GM12874 (cell line): Measurements from ENCODE around the gene GALNT13.
A peak's percentile ranks its signal among the peaks of the same experiment; 100 is the strongest.

Experiments used
- CTCF ChIP-seq: IDR thresholded peaks from 2 replicates; pipeline ENCODE4 v1.5.1; 2011; ENCODE audit warnings: low read depth, mild to moderate bottlenecking, control low read depth, low read length, moderate library complexity; ENCODE audit not compliant: insufficient read depth

Gene GALNT13

GRCh38 chr2:154194909-154195643 lies 323.4 kb downstream of the GALNT13 start:
- TF ChIP-seq CTCF: no peak

- 0 out of 2 replicates have a peak, but pooled peaks have one; percentile 2 for TF ChIP-seq CTCF
These were observed 324.0 kb downstream of the GALNT13 start for GRCh38 chr2:154195644-154196195.

- no peak for TF ChIP-seq CTCF
These were observed 327.1 kb downstream of the GALNT13 start for GRCh38 chr2:154198866-154199265.

- no peak for TF ChIP-seq CTCF
These were observed 331.5 kb downstream of the GALNT13 start for GRCh38 chr2:154203206-154203605.

GRCh38 chr2:154203902-154204301 lies 332.2 kb downstream of the GALNT13 start:
- TF ChIP-seq CTCF: no peak

GRCh38 chr2:154207288-154208047 lies 335.7 kb downstream of the GALNT13 start:
- no peak for TF ChIP-seq CTCF

- no peak for TF ChIP-seq CTCF
These were observed 352.0 kb downstream of the GALNT13 start for GRCh38 chr2:154223726-154224125.
